DOHH2 (cell line): ENCODE data around the gene GXYLT2.

Experiments used
- CTCF ChIP-seq: fragments of 200-600 bp; sonication (generic); IDR thresholded peaks from one replicate; pipeline ENCODE4 v1.5.1; 2014; ENCODE audit warnings: antibody characterized with exemption, mild to moderate bottlenecking, low read depth, low read length; ENCODE audit not compliant: poor library complexity, severe bottlenecking
- EZH2phosphoT487 ChIP-seq: fragments of 200-600 bp; sonication (generic); IDR thresholded peaks from 2 replicates; pipeline ENCODE4 v1.6.1; 2017; ENCODE audit warnings: borderline replicate concordance, mild to moderate bottlenecking, antibody characterized with exemption, low read length, moderate library complexity, mixed read lengths

- peak; percentile 33 for TF ChIP-seq CTCF
- no peak for TF ChIP-seq EZH2phosphoT487
Observed at GRCh38 chr3:72924055-72924454, 36.2 kb downstream of the GXYLT2 start.
